Keratinocyte (primary cell): ENCODE results near the gene ADAMTS17.

Experiments used
- EZH2 ChIP-seq: IDR thresholded peaks from one replicate; pipeline ENCODE4 v1.6.1; 2012; ENCODE audit warnings: inconsistent platforms, mild to moderate bottlenecking, low read length, moderate library complexity
- TF ChIP-seq, protein P1 (sequence below), 3 experiments: IDR thresholded peaks in 1 of 3; conservative IDR thresholded peaks in 1 of 3; optimal IDR thresholded peaks in 1 of 3; 2 replicates in 2 of 3; 3 replicates in 1 of 3; pipeline versions ENCODE3 to v1.5.1; 2011; ENCODE audit warnings: low read length in 3 of 3, mild to moderate bottlenecking in 3 of 3, moderate library complexity in 2 of 3, control low read depth in 1 of 3, inconsistent platforms in 1 of 3; ENCODE audit not compliant: insufficient read depth in 2 of 3; ENCODE audit errors: extremely low read depth in 1 of 3

DNA sequence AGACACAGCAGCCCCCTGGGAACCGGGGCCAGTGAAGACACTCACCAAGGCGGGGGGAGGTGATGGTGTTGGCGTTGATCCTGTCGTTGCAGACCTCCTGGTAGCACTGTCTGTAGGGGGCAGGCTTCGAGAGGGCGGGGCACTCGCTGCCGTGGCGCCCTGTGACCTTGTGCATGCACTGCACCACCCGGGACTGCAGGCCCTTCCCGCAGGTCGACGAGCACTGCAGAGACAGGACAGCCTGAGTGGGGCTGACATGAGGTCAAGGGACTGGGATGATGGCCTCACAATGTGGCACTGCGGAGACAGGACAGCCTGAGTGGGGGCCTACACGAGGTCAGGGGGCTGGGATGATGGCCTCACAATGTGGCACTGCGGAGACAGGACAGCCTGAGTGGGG, 365.8 kb downstream of the ADAMTS17 start:
- TF ChIP-seq, protein P1, sequence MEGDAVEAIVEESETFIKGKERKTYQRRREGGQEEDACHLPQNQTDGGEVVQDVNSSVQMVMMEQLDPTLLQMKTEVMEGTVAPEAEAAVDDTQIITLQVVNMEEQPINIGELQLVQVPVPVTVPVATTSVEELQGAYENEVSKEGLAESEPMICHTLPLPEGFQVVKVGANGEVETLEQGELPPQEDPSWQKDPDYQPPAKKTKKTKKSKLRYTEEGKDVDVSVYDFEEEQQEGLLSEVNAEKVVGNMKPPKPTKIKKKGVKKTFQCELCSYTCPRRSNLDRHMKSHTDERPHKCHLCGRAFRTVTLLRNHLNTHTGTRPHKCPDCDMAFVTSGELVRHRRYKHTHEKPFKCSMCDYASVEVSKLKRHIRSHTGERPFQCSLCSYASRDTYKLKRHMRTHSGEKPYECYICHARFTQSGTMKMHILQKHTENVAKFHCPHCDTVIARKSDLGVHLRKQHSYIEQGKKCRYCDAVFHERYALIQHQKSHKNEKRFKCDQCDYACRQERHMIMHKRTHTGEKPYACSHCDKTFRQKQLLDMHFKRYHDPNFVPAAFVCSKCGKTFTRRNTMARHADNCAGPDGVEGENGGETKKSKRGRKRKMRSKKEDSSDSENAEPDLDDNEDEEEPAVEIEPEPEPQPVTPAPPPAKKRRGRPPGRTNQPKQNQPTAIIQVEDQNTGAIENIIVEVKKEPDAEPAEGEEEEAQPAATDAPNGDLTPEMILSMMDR (optimal IDR thresholded peaks at IDR 0.05 in 1 of 3, IDR thresholded peaks at IDR 0.05 in 1 of 3, conservative IDR thresholded peaks at IDR 0.05 in 1 of 3; ENCODE audit: extremely low read depth in 1 of 3, insufficient read depth in 2 of 3, low read length in 3 of 3) = no peak
- TF ChIP-seq EZH2 = no peak
